Activated CD4-positive, CD25-positive, alpha-beta regulatory T cell treated with anti-CD3 and anti-CD28 coated beads, Interleukin-2, amount 50 U/mL, for 24 hours (primary cell): ENCODE data around the gene CALML5.

ENCODE experiments used
- ATAC-seq, 2 donors: fragments of 150-1000 bp; cut with Tn5 transposase; one replicate each; pipeline ENCODE4 v1.10.0; 2021; ENCODE audit warnings: mild to moderate bottlenecking in 1 of 2, moderate library complexity in 1 of 2

The CALML5 gene

GRCh38 chr10:5461914-5462840 lies 37.2 kb downstream of the CALML5 start:
- ATAC-seq, result no peak

- ATAC-seq, result no peak
These were observed 38.2 kb downstream of the CALML5 start for GRCh38 chr10:5461203-5461588.

GRCh38 chr10:5460468-5461202 lies 38.7 kb downstream of the CALML5 start:
- ATAC-seq, result no peak

GRCh38 chr10:5458949-5459747 lies 40.2 kb downstream of the CALML5 start:
- ATAC-seq, result no peak

- no peak for ATAC-seq
These were observed 40.9 kb downstream of the CALML5 start for GRCh38 chr10:5458425-5458824.

- ATAC-seq, result no peak
These were observed 41.6 kb downstream of the CALML5 start for GRCh38 chr10:5457741-5458140.

GRCh38 chr10:5456563-5456962 lies 42.8 kb downstream of the CALML5 start:
- ATAC-seq, result no peak

GRCh38 chr10:5453749-5454489 lies 45.5 kb downstream of the CALML5 start:
- ATAC-seq, result no peak

- ATAC-seq, result no peak
These were observed 48.6 kb downstream of the CALML5 start for GRCh38 chr10:5450605-5451384.

- ATAC-seq, result no peak
These were observed 49.5 kb downstream of the CALML5 start for GRCh38 chr10:5449823-5450222.

- no peak for ATAC-seq
These were observed 50.1 kb downstream of the CALML5 start for GRCh38 chr10:5449227-5449626.
